Fibroblast of the aortic adventitia (primary cell): Measurements from ENCODE around the gene PDF. TPM values are rescaled to one million over a fixed set of nuclear protein-coding genes. Genes with fewer than 3 reads are reported as not detected.

Experiments
- DNase-seq: peaks from one replicate; pipeline ENCODE4 v3.0.0-alpha.2; 2010; ENCODE audit warnings: low read depth
- H3K4me3 ChIP-seq: 2 replicates; pipeline ENCODE4 v1.5.1; 2011; ENCODE audit warnings: low read depth, mild to moderate bottlenecking, control low read depth, low read length, moderate library complexity
- total RNA-seq: library from RNA; depleted of rRNA; stranded (reverse); fragments of >200 nt; gene quantifications from 2 replicates; pipeline ENCODE4 v1.2.3, GENCODE V29; 2012; ENCODE audit warnings: low replicate concordance
- TF ChIP-seq, protein P1 (sequence below): IDR thresholded peaks from 2 replicates; pipeline ENCODE4 v1.5.1; 2011; ENCODE audit warnings: mild to moderate bottlenecking, low read length, control low read depth, inconsistent platforms; ENCODE audit not compliant: insufficient read depth

The PDF gene, protein sequence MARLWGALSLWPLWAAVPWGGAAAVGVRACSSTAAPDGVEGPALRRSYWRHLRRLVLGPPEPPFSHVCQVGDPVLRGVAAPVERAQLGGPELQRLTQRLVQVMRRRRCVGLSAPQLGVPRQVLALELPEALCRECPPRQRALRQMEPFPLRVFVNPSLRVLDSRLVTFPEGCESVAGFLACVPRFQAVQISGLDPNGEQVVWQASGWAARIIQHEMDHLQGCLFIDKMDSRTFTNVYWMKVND
- 16.9 and 26.7 TPM in 2 replicates for total RNA-seq

DNA sequence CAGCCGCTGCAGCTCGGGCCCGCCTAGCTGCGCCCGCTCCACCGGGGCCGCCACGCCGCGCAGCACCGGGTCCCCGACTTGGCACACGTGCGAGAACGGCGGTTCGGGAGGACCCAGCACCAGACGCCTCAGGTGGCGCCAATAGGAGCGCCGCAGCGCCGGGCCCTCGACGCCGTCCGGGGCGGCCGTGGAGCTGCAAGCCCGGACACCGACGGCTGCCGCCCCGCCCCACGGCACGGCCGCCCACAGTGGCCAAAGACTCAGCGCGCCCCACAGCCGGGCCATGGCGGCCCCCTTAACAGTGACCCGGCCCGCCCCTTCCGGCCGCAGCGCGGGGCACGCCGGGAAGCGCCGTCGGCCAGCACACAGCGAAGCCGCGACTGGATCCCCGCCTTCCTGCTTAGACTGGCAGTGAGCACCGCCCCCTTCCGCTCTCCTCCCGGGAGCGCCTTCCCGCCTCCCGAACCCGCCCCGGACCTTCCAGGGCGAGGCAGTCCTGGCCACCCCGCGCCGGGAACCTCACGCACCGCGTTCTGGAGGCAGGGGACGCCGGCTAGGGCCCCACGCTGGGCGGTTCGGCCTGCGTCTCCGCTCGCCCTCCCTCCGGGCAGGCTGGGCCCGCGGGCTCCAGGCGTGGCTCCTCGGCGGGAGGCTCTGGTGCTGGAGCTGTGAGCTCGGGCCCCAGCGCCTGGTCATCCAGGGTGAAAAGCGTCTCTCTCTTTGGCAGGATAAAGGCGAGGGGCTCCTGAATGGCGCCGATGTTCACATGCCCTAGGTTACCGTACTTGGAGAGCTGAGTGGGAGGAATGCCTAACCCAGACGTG lies at the start of gene PDF:
TSS of gene PDF (minus strand) at position 303 of the 824 bp plus-strand sequence. CDS start at position 285, 18 bp downstream.
- peak within 1 kb of the TSS; percentile 80 for H3K4me3 ChIP-seq
- peak; percentile 88 for DNase-seq
- TF ChIP-seq, protein P1, sequence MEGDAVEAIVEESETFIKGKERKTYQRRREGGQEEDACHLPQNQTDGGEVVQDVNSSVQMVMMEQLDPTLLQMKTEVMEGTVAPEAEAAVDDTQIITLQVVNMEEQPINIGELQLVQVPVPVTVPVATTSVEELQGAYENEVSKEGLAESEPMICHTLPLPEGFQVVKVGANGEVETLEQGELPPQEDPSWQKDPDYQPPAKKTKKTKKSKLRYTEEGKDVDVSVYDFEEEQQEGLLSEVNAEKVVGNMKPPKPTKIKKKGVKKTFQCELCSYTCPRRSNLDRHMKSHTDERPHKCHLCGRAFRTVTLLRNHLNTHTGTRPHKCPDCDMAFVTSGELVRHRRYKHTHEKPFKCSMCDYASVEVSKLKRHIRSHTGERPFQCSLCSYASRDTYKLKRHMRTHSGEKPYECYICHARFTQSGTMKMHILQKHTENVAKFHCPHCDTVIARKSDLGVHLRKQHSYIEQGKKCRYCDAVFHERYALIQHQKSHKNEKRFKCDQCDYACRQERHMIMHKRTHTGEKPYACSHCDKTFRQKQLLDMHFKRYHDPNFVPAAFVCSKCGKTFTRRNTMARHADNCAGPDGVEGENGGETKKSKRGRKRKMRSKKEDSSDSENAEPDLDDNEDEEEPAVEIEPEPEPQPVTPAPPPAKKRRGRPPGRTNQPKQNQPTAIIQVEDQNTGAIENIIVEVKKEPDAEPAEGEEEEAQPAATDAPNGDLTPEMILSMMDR = no peak

DNA sequence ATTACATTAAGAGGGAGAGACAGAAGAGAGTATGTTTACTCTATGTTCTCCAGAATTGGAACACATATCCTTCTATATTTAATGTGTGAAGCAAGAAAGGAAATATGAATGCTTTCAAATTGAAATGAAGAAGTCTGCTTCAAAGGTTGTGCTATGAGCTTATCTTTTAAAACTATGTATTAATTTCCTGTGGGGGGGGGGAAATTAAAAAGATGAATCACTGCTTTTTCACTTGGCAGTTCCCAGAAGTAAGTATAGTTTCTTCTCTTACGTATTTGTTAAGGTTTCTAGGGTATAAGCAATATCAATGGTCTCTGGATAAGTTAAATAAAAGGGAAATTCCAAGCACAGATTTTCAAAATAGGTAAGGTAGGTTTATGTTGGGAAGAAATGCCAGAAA lies 48.4 kb upstream of the PDF start:
- peak; percentile 53 for DNase-seq
- no peak overlapping the region for H3K4me3 ChIP-seq
- TF ChIP-seq, protein P1 = no peak

DNA sequence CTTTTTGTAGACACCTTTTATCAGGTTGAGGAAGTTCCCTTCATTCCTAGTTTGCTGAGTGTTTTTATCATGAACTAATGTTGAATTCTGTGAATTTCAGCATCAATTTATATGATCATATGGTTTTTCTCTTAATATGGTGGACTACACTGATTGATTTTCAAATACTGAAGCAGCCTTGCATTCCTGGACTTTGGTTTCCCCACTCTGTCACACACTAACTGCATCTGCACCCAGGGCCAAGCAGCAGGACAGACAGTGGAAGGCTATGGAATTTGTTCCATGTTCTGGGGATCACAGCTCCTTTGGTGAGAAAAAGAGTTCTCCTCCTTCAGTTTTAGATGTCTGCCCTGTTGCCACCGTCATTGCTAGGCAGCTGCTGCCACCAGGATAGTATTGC lies 47.6 kb upstream of the PDF start:
- TF ChIP-seq, protein P1 = no peak
- no peak overlapping the region for H3K4me3 ChIP-seq
- DNase-seq = no peak

DNA sequence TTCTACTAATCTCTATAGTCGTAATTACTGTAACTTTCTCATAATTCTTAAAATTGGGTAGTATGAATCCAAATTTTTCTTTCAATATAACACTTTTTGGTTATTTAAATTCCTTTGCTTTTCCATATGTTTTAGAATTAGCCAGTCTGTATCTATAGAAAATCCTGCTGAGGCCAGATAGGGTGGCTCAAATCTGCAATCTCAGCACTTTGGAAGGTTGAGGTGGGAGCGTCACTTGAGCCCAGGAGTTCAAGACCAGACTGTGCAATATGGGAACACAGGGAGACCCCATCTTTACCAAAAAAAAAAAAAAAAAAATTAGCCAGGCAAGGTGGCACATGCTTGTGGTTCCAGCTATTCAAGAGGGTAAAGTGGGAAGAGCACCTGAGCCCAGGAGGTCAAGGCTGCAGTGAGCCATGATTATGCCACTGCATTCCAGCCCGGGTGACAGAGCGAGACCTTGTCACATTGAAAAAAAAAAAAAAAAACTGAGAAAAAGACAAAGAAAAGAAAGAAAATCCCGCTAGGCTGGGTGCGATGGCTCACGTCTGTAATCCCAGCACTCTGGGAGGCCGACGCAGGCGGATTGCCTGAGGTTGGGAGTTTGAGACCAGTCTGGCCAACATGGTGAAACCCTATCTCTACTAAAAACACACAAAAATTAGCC lies 46.1 kb upstream of the PDF start:
- no peak for DNase-seq
- TF ChIP-seq, protein P1 = no peak
- H3K4me3 ChIP-seq = no peak overlapping the region

DNA sequence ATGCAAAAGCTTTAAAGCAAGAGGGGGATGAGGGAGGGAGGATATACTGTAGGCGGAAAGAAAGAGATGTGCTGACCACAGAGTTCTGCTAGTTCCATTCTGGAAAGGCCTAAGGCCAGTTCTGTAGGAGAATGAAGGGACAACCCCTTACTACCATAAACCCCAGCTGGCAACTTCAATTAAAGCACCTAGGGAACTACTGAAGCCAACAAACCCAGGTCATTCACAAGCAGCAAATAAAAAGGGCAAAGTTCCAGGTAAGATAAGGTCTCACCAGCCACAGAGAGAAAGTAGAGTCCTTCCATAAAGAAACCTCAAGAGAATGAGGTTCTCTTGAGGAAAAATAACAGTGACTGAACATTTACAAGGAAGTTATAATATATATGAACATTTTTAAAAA lies 42.6 kb upstream of the PDF start:
- TF ChIP-seq, protein P1 = no peak
- no peak overlapping the region for H3K4me3 ChIP-seq
- DNase-seq = no peak

DNA sequence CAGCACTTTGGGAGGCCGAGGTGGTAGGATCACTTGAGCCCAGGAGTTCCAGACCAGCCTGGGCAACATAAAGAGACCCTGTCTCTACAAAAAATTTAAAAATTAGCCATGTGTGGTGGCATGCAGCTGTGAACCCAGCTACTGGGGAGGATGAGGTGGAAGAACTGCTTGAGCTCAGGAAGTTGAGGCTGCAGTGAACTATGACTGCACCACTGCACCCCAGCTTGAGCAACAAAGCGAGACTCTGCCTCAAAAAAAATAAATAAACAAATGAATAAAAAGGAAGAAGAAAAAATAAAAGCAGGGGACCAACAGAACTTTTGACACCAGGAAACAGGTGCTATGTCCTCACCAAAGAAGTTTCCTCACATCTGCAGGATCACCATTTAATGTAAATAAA lies 41.2 kb upstream of the PDF start:
- TF ChIP-seq, protein P1 = no peak
- no peak overlapping the region for H3K4me3 ChIP-seq
- DNase-seq = no peak
